Progenitor cell of endocrine pancreas (in vitro differentiated cells): Measurements from ENCODE around the gene PRC1. TPM values are rescaled to one million over a fixed set of nuclear protein-coding genes. Genes with fewer than 3 reads are reported as not detected.

Experiments used
- DNase-seq: peaks from one replicate; pipeline ENCODE4 v3.0.0; 2021; ENCODE audit warnings: low spot score; ENCODE audit not compliant: unreplicated experiment
- H3K27ac Mint-ChIP-seq: 2 replicates; pipeline ENCODE4 v1.8.0; 2021; ENCODE audit warnings: mild to moderate bottlenecking, moderate library complexity, mixed read lengths
- H3K27me3 Mint-ChIP-seq: 2 replicates; pipeline ENCODE4 v1.8.0; 2021; ENCODE audit warnings: mixed read lengths
- H3K36me3 Mint-ChIP-seq: 2 replicates; pipeline ENCODE4 v1.8.0; 2022; ENCODE audit warnings: mixed read lengths; ENCODE audit not compliant: insufficient read depth
- H3K4me1 Mint-ChIP-seq: 2 replicates; pipeline ENCODE4 v1.8.0; 2021; ENCODE audit warnings: low read depth, mixed read lengths
- H3K4me3 Mint-ChIP-seq: 2 replicates; pipeline ENCODE4 v1.8.0; 2021; ENCODE audit warnings: low read depth, mild to moderate bottlenecking, moderate library complexity, mixed read lengths
- H3K9me3 Mint-ChIP-seq: 2 replicates; pipeline ENCODE4 v1.8.0; 2021; ENCODE audit warnings: low read depth, mixed read lengths
- total RNA-seq: library from RNA; stranded (reverse); gene quantifications from 2 replicates; pipeline ENCODE4 v1.2.1, GENCODE V29; 2021
- TF ChIP-seq, protein P1 (sequence below): fragments of 200-600 bp; sonication (generic); IDR thresholded peaks from one replicate; pipeline ENCODE4 v1.5.0; 2021; ENCODE audit warnings: antibody characterized with exemption, mild to moderate bottlenecking; ENCODE audit not compliant: unreplicated experiment

PRC1 gene
- total RNA-seq, 1 donor from 2014 or later, result 79.1 TPM

DNA sequence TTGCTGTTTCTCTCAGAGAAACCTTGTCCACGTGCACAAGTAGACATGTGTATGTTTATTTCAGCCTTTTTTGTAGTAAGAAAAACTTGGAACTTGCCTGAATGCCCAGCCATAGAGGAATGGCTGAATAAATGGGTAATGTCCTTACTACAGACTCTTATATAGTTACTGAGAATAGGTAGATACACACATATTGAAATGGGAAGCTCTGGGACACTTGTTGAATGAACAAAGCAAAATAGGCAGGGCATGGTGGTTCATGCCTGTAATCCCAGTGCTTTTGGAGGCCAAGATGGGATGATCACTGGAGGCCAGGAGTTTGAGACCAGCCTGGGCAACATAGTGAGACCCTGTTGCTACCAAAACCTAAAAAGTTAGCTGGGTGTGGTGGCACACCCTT, 57.5 kb downstream of the PRC1 start:
- H3K9me3 Mint-ChIP-seq, result no peaks in the 10 kb centered on the region
- H3K27ac Mint-ChIP-seq, result no peak overlapping the region
- H3K4me1 Mint-ChIP-seq, result peaks cover 12% of the 10 kb centered on the region
- TF ChIP-seq, protein P1, sequence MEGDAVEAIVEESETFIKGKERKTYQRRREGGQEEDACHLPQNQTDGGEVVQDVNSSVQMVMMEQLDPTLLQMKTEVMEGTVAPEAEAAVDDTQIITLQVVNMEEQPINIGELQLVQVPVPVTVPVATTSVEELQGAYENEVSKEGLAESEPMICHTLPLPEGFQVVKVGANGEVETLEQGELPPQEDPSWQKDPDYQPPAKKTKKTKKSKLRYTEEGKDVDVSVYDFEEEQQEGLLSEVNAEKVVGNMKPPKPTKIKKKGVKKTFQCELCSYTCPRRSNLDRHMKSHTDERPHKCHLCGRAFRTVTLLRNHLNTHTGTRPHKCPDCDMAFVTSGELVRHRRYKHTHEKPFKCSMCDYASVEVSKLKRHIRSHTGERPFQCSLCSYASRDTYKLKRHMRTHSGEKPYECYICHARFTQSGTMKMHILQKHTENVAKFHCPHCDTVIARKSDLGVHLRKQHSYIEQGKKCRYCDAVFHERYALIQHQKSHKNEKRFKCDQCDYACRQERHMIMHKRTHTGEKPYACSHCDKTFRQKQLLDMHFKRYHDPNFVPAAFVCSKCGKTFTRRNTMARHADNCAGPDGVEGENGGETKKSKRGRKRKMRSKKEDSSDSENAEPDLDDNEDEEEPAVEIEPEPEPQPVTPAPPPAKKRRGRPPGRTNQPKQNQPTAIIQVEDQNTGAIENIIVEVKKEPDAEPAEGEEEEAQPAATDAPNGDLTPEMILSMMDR, result no peak
- no peak for DNase-seq
- peaks cover 13% of the 10 kb centered on the region for H3K36me3 Mint-ChIP-seq
- H3K4me3 Mint-ChIP-seq, result peak overlapping the region; percentile 89
- no peaks in the 10 kb centered on the region for H3K27me3 Mint-ChIP-seq

DNA sequence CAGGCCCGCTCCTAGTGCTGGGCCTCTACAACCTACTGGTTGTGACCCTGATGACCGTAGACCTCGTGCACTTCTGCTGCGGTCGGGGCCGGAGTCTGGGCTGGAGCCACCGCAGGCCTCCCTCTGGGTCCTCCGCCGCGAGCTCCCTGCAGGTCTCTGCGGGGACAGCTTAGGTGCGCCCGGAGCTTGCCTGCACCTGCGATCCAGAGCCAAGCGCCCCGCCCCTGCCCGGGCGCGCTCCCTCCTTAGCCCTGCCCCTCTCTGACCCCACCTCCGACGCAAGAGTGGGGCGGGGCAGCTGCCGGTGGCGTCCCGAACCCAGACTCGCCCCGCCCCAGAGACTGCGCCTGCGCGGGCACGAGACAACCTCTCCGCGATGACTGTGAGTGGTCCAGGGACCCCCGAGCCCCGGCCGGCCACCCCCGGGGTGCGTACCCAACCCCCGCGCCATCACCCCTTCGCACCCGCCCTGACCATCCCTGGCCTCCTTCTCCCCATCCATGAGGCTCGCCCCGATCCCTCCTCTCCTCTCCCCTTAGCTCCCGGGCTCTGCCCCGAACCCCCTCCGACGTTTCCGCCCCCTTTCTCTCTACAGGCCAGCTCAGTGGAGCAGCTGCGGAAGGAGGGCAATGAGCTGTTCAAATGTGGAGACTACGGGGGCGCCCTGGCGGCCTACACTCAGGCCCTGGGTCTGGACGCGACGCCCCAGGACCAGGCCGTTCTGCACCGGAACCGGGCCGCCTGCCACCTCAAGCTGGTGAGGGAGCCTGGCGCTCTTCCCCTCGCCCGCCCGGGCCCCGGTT, 59.2 kb downstream of the PRC1 start, which contains the start of gene UNC45A:
Gene UNC45A, plus strand, starts transcription at position 337 of the 803 bp plus-strand sequence. Its CDS starts 40 bp downstream, at position 377.
- TF ChIP-seq, protein P1, result no peak
- H3K27me3 Mint-ChIP-seq, result no peaks in the 10 kb centered on the region
- peaks cover 14% of the 10 kb centered on the region for H3K4me1 Mint-ChIP-seq
- peaks cover 8% of the 10 kb centered on the region for H3K36me3 Mint-ChIP-seq
- peak; percentile 92 for DNase-seq
- H3K9me3 Mint-ChIP-seq, result no peaks in the 10 kb centered on the region
- H3K27ac Mint-ChIP-seq, result peak within 1 kb of the TSS; percentile 94
- H3K4me3 Mint-ChIP-seq, result peak within 1 kb of the TSS; percentile 89

DNA sequence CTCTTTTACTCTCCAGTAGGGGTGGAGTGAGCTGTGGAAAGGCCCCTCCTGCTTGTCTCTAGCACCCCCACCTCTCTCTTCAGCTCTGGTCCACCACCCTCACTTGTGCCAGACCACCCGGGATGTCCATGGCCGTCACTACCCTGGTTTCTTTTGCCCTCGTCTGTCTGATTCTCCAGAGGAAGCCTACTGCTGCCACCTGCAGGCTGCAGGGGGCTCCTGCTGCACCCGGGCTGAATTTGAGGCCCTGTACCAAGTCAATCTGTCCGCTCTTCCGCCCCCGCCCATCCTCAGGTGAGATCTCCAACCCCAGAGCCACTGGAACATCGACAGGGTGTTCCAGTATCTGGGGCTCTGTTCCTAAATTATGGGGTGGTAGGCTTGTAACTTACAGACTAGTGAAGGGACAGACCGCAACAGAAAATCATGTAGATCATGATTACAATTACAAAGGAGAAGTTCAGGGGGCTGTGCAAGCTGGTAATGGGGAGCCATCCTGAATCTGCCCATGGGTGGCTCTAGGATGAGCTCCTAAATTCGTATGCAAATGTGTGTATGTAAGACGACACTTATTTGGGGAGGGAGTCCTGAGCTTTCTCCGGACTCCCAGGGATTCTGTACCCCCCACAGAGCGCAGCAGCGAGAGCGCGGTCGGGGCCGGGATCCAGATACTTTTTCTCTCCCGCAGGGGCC, 59.9 kb downstream of the PRC1 start:
- peak overlapping the region; percentile 89 for H3K4me3 Mint-ChIP-seq
- TF ChIP-seq, protein P1, result peak; percentile 87
- peaks cover 5% of the 10 kb centered on the region for H3K36me3 Mint-ChIP-seq
- H3K27ac Mint-ChIP-seq, result peak overlapping the region; percentile 94
- H3K9me3 Mint-ChIP-seq, result no peaks in the 10 kb centered on the region
- no peaks in the 10 kb centered on the region for H3K27me3 Mint-ChIP-seq
- H3K4me1 Mint-ChIP-seq, result peaks cover 14% of the 10 kb centered on the region
- peak; percentile 77 for DNase-seq

DNA sequence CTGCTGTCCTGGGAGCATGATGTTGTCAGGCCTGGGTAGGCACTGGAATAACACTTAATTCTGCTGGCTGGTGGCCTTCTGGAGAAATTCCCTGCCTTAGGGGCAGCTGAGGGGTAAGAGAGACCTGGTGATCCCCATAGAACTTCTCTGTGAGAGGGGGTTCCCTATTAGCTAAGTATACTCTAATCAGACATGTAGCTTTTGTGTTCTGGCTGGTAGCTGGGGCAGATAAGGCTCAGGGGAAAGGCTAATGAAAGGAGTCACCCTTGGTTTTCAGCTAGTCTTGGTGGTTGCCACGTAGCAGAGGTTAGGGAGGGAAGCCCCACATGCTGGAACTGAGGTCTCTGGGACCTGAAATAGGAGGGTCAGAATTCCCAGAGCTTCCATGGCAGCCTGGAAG, 61.0 kb downstream of the PRC1 start:
- Mint-ChIP-seq H3K4me3 (peak overlapping the region; percentile 38), H3K9me3 (no peaks in the 10 kb centered on the region), H3K4me1 (peaks cover 14% of the 10 kb centered on the region), H3K27ac (no peak overlapping the region), H3K36me3 (peaks cover 4% of the 10 kb centered on the region), H3K27me3 (no peaks in the 10 kb centered on the region)
- DNase-seq, result no peak
- TF ChIP-seq, protein P1, result no peak

DNA sequence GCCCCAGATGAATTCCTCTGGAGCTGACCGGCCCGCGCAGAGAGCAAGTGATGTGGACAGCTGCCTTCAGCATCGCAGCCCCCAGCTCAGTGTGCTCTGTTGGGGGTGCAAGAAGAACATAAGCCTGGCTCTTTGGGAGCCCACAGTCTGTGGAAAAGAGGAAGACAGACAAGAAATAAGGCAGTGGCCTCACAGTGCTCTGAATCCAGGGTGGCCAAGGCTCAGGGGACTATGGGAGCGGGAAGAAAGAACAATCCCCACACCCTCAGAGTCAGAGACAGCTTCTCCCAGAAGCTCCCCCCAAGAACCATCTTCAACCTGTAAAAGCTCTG, 61.7 kb downstream of the PRC1 start:
- TF ChIP-seq, protein P1, result no peak
- Mint-ChIP-seq H3K9me3 (no peaks in the 10 kb centered on the region), H3K27me3 (no peaks in the 10 kb centered on the region), H3K27ac (no peak overlapping the region), H3K36me3 (peaks cover 4% of the 10 kb centered on the region), H3K4me3 (peak overlapping the region; percentile 95), H3K4me1 (peaks cover 14% of the 10 kb centered on the region)
- no peak for DNase-seq
